Right lung (tissue), 5 donors: ENCODE results near the gene ANKS6. TPM values are rescaled to one million over a fixed set of nuclear protein-coding genes. Genes with fewer than 3 reads are reported as not detected.

Source experiments
- DNase-seq, 2 donors: peaks; one replicate each; pipeline ENCODE4 v3.0.0-alpha.2; 2013
- polyA plus RNA-seq, 5 donors: library from polyadenylated mRNA; unstranded; fragments of 120-200 nt; gene quantifications; one replicate each; pipeline versions ENCODE4 v1.2.1 to v1.2.3, GENCODE V29; 2013; ENCODE audit warnings: inconsistent platforms in 1 of 5, low replicate concordance in 1 of 5; ENCODE audit not compliant: insufficient read length in 5 of 5, insufficient read depth in 1 of 5

ANKS6 gene
- polyA plus RNA-seq, 5 donors, result 19.7 to 30.1 (median 25.7) TPM

DNA sequence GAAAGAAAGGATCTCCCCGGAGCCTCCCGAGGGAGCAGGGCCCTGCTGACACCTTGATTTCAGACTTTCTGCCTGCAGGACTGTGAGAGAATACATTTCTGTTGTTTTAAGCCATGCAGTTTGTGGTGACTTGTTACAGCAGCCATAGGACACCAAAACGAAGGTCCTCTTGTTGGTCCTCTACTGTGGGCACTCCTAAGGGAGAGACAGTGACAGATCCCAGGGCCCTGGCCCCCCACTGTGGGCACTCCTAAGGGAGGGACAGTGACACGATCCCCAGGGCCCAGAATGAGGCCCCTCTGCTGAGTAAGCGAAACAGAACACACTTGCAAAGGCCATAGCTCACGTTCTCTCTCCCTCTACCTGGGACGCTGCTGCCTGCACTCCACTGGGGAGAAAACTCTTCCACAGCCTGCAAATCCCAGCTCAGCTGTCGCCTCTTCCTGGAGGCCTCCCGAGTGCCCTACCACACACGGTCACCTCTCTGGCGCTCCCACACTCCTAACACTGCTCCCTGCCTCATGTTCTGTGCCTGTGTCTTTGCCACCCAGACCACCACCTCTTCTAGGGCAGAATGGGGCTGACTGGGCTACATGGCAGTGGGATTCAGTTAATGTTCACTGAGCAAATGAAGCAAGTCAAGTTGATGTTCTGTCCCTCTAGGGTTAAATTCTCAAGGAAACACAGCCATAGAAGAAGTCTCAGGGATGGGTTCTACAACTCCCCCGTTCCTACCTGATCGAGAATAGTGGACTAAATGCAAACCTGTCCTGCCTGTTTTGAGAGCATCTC lies 23.8 kb downstream of the ANKS6 start:
- DNase-seq, result no peak

DNA sequence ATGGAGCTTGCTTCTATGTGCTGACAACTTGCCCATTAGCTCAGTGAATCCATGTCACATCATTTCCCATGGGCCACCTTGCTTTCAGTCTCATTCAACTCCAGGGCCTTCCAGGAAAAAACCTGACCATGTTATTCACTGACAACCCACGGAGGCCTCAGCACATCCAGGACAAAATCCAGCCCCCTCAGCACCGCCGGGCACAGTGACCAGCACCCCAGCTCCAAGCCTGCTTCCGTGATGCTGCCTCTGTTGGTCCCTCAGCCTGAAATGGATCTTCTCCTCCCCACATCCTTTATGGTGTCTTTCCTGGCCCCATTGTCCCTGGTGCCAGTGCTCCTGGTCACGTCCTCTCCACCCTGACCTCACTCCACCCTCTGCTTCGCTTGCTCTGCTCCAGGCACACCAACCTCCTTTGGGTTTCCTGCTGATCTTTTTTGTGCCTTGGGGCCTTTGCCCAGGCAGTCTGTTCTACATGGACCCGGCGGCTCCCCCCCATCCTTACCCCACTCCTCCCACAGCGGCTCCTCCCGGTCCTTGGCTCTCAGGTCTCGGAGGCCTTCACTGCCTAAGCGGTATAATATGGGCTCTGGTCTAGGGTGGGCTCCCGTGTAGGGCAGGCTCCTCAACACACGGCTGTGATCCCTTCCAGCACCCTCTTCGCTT lies 25.0 kb downstream of the ANKS6 start:
- no peak for DNase-seq

DNA sequence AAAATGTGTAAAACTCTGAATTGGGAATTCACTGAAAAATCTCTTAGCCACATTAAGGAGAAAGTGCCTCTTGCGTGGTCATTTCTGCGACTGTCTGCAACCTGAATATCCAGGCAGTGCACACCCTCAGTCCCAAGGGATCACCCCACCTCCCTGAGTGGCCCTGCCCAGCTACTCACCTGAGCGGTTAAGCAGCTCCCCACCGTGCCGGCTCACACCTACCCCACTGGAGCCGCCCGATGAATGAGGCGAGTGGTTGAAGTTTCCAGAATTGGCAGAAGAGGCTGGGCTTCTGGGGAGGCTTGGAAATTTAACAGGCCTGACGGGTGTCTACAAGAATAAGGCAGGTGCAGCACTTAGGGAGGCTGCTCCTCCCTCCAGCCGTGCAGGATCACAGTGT lies 25.6 kb downstream of the ANKS6 start:
- no peak for DNase-seq

DNA sequence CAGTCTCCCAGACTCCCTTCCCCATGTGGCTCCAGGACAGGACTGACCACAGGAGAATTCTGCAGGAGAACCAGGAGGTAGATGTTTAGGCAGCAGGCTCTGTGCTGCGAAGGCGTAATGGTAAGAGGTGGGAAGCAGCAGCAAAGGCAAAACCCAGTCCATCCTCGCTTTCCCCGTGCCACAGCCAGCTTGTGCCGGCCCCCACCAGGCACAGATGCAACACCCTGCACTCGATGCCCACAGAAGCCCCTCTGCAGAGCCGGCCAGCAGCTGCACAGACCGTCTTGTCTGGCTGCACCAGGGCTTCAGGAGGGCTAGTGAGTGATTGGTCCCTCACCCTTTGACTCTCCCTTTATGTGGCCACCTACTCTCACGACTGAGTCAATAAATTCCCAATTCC lies 28.0 kb downstream of the ANKS6 start:
- no peak for DNase-seq

DNA sequence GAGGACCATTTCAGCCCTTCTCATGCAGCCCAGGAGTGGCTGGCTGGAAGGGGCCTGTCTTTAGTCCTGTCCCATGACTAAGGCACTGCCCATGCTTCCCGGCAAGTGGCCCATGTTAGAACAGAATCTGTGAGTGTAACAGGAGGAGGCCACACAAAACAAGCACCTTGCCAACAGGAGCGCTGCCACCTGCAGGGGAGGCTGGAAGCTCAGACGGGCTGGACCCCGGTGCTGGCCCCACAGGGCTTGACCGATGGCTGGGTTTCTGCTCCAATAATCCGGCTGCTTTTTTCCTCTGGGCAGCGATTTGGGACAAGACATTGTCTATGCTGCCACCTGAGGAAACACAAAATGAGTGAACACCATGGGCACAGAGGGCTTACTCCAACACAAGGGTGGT lies 28.4 kb downstream of the ANKS6 start:
- no peak for DNase-seq

DNA sequence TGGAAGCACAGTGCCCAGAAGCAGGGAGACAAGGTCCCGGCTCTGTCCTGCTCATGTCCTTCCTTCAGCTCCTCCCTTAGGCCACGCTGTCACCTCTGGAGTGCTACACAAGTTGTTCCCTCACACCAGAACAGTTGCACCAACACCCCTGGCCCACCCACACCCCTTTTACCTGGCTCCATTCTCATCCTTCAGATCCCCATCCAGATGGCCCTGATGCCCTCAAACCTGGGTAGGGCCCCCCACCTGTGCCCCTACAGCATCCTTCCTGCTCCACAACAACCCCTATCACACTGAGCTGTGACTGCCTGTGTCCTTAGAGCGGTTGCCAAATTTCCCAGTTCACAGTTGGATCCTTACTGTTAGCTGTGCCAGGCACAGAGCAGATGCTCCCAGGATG lies 29.2 kb downstream of the ANKS6 start:
- DNase-seq, result no peak

DNA sequence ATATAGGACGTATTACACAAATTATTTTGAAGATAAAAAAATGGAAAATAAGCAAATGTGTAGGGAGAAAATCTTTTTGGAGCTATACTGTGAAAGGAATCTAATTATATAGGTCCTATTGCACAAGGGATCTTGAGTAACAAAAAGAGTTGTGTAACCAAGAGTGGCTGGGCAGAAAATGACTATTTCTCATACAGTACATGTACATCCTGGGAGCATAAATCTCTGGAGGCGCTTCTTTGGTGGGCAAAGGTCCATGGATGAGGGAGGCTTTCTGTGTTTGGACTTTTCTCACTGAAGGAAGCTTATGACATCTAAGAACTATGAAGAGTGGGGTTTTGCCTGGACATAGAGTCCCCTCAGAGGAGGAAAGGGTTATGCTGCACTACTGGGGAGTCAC lies 29.8 kb downstream of the ANKS6 start:
- no peak for DNase-seq

DNA sequence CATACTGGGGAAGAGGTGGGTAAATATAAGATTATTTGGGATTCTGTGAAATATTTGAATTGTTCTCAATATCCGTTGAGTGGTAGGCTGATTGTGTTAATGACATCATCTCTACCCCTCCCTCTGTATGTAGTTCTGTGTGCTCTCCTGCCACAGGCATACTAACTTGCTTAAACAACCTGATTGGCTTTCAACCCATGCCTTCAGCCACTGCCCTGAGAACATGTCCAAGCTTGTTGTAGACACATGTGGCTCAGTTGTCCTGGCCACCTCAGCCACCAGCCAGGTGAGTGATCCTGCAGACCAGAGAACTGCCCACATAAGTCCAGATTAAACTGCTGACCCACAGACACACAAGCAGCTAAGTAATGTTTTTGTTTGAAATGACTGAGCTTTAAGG lies 31.1 kb downstream of the ANKS6 start:
- no peak for DNase-seq

DNA sequence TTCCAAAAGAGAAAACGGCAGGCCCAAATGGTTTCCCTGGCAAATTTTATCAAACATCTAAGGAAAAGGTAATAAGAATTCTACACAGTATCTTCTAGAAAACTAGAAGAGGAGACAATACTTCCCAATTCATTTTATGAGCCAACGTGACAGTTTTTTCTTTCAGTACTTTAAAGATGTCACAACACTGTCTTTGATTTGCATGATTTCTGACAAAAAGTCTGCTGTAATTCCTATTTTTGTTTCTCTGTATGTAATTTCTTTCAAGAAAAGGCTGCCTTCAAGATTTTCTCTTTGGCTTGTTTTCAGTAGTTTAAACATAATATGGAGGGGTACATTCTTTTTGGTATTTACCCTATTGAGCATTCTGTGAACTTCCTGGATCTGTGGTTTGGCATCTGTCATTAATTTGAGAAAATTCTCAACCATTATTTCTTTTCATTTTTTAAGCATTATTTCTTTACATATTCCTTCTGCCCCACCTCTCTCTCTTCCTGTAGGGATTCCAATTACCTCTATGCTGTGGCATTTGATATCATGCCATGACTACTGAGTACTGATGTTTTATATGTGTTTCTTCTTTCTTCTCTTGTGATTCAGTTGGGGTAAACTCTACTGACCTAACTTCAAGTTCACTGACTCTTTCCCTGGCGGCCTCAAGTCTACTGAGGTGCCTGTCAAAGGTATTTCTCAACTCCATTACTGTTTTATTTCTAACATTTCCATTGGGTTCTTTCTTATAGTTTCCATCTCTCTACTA lies 32.2 kb downstream of the ANKS6 start:
- no peak for DNase-seq

DNA sequence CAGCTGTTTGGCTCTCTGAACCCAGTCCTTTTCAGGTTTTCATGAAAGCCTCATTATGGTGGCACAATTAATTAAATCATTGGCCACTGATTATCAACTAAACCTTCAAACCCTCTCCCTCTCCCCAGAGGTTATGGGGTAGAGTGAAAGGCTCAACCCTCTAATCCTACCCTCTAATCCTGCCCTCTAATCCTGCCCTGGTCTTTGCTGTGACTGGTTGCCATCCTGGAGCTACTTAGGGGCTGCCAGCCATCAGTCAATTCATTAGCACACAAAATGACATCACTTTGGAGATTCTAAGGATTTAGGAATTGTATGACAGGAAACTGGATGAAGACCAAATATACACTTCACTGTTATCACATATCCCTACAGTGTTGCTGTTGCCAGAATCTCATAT lies 36.1 kb downstream of the ANKS6 start:
- DNase-seq, result no peak

DNA sequence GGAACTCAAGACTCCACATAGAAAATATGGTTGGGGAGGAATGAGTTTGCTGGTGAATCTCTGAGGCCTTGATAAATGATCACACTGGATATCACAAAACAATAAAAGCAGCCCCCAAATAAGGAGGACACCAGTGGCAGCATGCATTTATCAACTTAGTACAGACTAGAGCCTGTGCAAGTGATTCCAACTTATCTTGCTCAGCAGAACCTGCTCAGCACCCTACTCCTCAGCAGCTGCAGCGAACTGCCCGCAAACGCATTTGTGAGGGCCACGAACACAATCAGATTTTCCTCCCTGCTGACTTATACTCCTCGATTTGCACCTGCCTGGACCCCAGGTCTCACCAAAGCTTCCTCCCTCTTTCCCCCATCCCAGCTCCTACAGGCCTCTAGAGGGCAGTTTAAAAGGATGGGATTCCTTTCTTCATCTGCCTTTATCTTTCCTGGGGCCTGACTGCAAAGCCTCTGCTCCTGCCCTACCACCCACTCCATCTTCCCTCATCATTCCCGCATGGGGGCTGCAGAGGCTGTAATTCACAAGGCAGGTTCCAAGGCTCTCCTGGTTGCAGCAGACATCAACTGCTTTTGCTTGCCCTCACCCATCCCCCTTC lies 41.2 kb downstream of the ANKS6 start:
- DNase-seq, result no peak

DNA sequence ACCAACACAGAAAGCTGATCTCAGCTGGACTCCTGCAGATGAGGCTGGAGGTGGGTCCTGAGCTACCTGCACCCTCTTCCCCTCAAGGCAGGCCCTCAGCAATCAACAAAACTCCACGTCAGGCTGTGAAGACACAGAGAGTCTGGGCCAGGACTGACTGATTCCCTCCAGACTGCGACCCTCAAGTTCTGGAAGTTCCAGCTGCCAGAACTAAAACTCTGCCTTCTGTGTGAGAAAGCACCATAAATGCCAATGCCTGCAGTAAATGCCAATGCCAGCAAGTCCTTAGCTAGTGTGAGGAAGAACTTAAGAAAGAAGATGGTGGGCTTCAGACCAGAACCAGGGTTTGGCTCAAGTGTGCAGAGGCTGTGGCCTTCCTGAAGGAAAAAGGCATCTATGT lies 45.1 kb downstream of the ANKS6 start:
- no peak for DNase-seq

DNA sequence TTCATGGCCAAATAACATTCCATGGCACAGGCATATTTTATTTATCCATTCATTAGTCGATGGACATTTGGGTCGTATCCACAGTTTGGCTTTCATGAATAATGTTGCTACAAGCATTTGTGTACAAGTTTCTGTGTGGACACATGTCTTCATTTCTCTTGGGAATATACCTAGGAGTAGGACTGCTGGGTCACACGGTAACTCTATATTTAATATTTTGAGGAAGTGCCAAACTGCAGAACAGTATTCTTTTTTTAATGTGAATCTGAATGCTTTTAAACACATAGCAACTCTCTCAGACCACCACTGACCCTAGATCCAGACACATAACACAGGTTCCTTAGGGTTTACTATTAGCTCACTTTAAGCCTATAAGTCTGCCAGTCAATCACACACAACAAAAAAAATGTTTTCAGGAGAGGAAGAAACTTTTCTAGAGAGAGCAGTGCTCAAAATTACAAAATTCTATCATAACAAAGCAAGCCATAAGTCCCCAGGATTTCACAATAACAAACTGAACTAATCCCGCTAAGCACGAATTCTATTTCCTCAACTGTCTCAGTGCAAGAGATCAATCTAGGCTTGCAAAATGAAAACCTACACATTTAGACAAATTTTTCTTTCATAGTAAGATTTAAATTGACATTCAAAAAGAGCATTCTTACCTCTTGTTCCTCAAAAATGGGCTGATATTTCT lies 45.8 kb downstream of the ANKS6 start:
- no peak for DNase-seq

DNA sequence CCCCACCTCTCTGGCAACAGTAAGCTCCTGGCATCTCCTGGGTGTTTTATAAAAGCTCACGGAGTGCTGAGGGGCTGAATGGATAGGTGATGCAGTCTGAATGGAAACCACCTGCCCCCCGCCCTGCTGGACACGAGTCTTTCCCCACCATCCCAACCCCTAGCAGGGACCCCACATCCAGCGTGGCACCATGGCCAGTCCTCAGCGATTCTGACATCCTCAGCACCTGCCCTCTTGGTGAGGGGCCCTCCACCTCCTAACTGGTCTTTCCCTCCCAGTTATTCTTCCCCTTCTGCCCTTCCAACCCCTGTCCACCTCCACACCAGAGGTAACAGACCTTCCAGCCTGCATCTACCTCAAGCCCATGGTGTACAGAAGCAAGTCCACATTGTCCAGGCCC lies 48.9 kb downstream of the ANKS6 start:
- DNase-seq, result no peak

DNA sequence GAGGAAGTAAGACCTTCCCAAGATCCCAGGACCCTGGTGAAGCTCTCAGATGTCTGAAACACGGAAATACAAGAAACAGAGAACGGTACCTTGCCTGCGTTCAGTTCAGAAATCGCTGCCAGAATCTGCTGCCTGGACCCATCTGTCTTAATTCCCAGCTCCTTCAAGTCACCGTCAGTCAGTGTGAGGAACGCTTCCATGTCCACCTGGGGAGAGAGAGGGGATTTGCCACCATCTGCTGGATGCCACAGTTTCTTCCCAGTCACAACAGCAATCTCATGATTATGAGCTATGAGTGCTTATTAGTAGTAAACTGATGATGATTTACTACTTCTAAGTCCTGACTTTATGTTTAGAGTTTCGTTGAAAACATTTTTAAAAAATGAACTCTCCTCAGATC lies 50.9 kb downstream of the ANKS6 start:
- no peak for DNase-seq

DNA sequence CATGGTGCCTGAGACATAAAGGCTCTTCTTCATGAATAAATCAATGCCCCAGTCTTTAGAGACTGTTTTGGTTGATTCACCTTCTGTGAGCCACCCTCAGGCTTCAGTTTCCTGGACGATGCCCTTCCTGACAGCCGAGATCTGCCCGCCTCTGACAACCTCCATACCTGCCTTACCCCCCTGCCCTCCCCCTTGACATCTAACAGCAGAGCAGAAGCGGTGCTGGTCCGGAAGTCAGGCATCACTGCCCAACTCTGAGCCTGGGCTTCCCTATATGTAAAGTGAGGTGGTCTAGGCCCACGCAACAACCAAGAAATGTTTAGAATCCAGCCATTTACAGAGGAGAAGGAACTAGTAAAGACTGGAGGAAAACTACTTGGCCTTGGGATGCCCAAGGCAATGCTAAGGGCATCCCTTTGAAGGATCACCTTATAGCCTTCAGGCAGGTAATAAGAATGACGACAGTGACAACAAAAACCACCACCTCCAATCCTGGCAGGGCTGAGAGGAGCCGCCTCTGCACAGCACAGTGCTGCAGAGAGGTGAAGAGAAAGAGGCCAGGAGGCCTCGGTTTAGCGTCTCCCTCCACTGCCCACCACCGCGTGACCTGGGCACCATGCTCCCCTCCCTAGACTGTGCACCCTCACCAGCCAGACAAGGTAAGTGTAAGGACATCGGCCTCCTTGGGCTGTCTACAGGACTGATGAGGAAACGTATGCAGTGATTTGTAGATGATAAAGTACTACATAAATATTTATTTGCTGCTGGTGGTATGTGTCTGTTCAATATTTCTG lies 52.3 kb downstream of the ANKS6 start:
- no peak for DNase-seq

DNA sequence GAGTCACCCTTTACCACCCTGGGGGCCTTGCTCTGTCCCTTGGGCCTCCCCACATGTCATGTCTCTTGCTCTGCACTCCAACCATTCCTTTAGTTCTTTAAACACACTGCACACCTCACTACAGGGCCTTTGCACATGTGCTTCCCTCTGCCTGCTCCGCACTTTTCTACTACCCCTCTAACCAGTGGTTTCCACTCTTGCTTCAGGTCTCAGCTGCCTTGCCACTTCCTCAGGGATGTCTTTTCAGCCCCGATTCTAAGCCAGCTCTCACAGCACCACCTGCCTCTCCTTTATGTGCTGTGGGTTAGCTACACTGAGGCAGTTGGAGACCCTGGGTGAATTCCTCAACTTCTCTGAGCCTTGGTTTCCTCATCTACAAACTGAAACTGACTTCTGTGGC lies 53.0 kb downstream of the ANKS6 start:
- no peak for DNase-seq

DNA sequence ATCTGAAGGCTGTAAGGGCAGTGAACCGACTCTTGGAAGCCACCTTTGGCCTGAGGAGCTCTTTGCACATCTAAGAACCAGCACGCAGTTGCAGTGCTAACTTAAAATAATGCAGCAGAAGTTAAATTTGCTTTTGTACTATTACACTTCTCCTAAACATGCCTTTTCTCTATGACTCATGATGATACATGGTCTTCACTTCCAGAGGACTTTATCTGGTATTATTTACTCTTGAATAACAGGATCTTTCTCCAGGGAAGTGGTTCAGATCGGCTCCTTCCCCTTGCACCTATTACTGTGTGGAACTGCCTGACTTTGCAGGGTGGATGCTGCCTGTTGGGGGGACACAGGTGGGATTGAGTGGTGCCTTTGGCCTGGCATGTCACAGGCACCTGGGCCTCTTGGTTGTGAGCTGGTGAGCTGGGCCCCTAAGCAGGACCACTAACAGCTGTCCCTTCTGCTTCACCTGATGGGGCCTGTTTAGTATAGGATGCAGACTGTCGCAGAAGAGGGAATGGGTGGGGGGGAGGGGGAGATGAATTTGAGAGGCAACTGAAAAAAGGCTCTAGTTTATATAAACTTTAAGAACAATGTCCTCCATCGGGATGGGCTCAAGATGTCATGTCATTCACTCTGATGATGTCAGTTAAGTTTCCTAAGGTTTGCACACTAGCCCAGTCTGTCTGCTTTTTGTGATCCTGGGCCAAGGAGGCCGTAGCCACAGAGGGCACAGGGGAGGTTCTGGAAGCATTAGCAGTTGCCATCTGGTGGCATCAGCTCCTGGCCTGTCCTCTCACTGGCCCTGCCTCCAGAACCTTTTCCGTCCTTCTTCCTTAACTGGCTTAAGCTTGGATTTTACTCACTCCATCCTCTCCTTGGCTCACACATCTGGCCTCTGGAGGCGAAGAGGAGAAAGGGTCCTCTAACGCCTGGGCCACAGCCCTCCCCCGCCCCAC lies 53.8 kb downstream of the ANKS6 start:
- no peak for DNase-seq

DNA sequence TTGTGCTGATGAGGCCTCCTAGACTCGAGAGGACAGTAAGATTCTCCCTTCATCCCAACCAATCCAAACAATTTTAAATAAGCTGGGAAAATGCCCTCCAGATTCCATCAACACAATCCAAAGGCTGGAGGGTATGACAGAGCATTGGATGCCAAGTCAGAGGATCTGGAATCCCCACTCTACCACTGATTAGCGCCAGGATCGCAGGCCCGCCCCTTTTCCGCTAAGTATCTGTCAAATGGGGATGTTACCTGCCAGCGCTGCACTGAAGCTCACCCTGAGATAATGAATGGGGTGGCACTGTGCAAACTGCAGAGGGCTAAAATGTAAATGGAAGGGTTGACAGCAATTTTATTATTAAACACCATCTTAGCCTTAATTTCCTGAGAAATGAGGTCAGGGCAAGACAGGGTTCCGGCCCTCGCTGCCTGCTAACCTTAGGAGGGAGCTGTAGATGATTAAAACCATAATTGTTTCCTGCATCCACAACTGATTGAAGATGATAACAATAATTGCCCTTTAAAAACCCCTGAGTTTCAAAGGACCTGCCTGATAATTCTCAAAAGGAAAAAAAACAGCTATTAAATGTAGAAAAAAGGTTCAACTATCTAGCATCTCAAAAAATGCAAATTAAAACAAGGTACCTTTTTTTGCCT lies 56.0 kb downstream of the ANKS6 start:
- no peak for DNase-seq
